ENCODE measurements around the gene FSCB.

DNA sequence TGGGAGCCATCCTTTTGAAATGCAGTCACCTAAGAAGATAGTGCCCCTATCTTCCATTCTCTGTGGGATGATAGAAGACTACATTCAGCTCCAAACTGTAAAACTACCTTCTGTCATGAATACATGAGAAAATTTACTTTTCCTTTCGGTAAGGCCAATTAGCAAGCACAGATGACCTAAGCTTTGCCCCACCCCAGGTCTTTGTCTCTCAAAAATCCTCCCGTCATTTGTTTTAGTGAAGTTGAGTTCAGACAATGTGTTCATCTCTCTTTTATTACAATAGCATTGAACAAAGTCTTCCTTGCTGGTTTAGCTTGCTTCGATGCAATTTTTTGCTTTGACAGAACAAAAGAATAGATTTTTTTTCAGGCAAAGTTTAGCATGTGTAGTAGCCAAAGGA, 18.2 kb upstream of the FSCB start:
- TF ChIP-seq, protein P1, sequence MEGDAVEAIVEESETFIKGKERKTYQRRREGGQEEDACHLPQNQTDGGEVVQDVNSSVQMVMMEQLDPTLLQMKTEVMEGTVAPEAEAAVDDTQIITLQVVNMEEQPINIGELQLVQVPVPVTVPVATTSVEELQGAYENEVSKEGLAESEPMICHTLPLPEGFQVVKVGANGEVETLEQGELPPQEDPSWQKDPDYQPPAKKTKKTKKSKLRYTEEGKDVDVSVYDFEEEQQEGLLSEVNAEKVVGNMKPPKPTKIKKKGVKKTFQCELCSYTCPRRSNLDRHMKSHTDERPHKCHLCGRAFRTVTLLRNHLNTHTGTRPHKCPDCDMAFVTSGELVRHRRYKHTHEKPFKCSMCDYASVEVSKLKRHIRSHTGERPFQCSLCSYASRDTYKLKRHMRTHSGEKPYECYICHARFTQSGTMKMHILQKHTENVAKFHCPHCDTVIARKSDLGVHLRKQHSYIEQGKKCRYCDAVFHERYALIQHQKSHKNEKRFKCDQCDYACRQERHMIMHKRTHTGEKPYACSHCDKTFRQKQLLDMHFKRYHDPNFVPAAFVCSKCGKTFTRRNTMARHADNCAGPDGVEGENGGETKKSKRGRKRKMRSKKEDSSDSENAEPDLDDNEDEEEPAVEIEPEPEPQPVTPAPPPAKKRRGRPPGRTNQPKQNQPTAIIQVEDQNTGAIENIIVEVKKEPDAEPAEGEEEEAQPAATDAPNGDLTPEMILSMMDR (conservative IDR thresholded peaks at IDR 0.05 in 1 of 2, IDR thresholded peaks at IDR 0.05 in 1 of 2; ENCODE audit: low read depth in 1 of 2, low read length in 2 of 2): no peak
- no peak for TF ChIP-seq EZH2 (IDR thresholded peaks at IDR 0.05; ENCODE audit: low read length, missing control alignments)

Data from fibroblast of lung (primary cell).